Measurements from ENCODE around the gene SYMPK.
"Not testable (repeated sequence)": the region's sequence is repeated elsewhere in the genome, so short reads cannot be mapped to it uniquely, and the experiment has no call there.

Gene SYMPK

DNA sequence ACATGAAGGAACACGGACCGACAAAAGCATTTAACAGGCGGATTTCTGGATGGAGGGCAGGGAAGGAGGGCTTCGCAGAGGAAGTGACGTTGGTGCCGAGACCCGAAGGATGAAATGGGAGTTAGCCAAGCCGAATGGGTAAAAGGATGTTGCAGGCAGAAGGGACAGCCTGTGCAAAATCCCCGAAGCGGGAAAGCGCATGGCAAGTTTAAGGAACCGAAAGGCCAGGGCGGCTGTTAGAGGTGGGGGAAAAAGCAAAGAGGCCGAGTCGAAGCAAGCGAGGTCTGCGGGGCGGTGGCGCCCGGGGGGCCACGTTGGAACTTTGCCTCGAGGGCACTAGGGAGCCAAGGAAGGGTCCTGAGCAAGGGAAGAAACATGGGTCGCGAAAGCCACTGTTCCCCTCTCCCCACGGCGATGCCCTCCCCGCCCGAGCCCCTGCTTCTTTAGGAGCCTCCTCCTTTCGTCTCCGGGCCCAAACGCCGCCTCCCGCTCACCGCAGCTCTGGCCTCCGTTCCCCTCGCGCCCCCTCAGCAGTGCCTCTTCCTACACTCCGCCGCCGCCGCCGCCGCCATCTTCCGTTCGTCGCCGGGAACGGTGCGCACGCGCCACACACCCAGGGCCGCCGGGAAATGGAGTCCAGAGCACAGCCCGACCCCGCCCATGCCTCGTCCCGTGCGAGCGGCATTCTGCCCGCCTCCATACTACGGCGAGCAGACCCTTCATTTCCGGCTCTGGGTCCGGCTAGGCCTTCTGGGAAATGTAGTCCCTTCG lies at the start of gene SYMPK:
TSS of gene SYMPK (minus strand) at position 584 of the 771 bp plus-strand sequence. CDS start 8,652 bp downstream, outside the sequence.
- in situ Hi-C loops (cut with MboI; ENCODE audit: low sequenced_read_pairs), result no loop called here

DNA sequence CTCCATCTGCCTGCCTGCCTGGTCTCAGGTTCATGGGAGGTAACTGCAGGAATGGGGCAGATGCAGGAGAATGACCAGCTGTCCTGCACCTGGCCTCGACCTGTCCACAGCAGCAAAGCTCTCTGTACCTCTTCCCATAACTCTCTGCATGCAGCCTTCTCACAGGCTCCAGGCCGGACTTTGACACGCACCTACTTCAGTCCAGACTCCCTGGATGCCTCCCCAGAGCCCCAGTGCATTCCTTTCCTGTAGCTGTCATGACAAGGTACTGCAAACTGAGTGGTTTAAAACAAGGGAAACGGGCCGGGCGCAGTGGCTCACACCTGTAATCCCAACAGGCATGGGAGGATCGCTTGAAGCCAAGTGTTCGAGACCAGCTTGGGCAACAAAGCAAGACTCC lies 48.3 kb upstream of the SYMPK start:
- in situ Hi-C loops (cut with MboI; ENCODE audit: low sequenced_read_pairs), result no loop called here

- in situ Hi-C loops (cut with MboI; ENCODE audit: low sequenced_read_pairs), result no loop called here
These were observed 46.0 kb upstream of the SYMPK start for GRCh38 chr19:45908956-45909355.

DNA sequence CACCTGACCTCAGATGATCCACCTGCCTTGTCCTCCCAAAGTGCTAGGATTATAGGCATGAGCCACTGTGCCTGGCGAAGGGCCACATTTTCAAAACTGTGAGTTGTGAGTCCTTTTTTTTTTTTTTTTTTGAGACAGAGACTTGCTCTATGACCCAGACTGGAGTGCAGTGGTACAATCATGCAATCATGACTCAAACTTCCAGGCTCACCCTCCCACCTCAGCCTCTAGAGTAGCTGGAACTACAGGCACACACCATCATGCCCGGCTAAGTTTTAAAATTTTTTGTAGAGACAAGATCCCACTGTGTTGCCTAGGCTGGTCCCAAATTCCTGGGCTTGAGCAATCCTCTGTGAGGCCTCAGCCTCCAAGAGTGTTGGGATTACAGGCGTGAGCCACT lies 43.3 kb upstream of the SYMPK start:
- in situ Hi-C loops (cut with MboI; ENCODE audit: low sequenced_read_pairs), result no loop called here

- in situ Hi-C loops (cut with MboI; ENCODE audit: low sequenced_read_pairs), result no loop called here
These were observed 42.1 kb upstream of the SYMPK start for GRCh38 chr19:45905011-45905410.

DNA sequence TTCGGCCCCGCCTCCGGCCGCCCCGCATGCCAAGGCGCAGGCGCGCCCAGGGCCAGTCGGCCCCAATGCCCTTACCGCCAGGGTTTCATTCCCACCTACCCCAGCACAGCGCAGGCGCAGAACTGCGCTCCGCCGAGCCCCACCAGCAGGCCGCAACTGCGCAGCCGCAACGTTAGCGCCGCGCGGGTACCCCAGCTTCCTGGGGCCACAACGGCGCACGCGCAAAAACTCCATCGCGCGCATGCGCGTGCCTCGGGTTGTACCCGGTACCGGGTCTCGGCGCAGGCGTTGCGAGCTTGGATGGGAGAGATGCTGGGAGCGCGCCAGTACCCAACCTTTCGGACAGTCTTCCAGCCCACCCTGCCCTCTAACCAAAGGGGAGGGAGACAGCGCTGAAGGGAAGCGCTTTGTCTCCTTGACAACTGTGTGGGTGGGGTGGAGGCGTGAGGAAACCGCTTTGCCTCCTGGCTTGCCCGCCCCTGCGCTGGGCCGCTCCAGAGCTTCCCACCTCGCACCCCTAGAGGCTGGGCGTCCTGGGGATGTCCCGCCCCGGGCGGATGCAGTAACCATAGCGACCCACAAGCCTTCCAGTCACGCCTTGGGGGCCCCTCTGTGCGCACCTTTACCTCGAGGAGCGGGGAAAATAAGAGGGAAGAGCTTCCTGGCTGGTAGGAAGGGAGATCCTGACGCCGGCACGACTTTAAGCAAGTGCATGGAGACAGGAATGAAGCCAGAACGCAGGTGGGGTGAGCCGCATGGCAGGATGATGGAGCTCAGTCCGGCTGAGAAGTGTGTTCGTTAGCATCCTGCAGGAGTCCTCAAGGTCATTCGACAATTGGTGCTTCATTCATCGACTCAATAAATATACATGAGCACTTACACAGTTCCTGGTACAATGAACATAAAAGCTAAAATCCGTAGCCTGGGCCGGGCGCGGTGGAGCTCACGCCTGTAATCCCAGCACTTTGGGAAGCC lies 40.0 kb upstream of the SYMPK start:
- in situ Hi-C loops (cut with MboI; ENCODE audit: low sequenced_read_pairs), result no loop called here

- in situ Hi-C loops (cut with MboI; ENCODE audit: low sequenced_read_pairs), result no loop called here
These were observed 39.1 kb upstream of the SYMPK start, which contains the start of gene MYPOP for GRCh38 chr19:45901912-45902650. MYPOP (minus strand) TSS chr19:45902613; CDS start chr19:45901773, 840 bp downstream.

GRCh38 chr19:45901432-45901911 lies 38.5 kb upstream of the SYMPK start:
- in situ Hi-C loops (cut with MboI; ENCODE audit: low sequenced_read_pairs), result no loop called here

GRCh38 chr19:45900738-45901431 lies 37.9 kb upstream of the SYMPK start:
- in situ Hi-C loops (cut with MboI; ENCODE audit: low sequenced_read_pairs), result no loop called here

GRCh38 chr19:45899919-45900589 lies 37.1 kb upstream of the SYMPK start:
- in situ Hi-C loops (cut with MboI; ENCODE audit: low sequenced_read_pairs), result no loop called here

DNA sequence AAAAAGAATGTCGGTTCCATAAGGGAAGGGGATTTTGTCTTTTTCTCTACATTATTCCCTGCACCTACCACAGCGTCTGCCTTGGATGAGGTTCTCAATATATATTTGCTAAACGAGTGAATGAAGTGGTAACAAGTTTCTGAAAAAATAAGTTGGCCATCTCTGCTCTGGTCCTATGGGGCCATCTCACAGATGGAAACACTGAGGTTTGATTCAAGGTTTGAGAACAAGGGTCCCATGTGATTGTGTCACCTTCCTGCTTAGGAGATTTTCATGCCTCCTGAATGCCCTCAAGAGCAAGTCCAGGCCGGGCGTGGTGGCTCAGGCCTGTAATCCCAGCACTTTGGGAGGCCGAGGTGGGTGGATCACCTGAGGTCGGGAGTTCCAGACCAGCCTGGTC lies 36.3 kb upstream of the SYMPK start:
- in situ Hi-C loops (cut with MboI; ENCODE audit: low sequenced_read_pairs), result no loop called here

DNA sequence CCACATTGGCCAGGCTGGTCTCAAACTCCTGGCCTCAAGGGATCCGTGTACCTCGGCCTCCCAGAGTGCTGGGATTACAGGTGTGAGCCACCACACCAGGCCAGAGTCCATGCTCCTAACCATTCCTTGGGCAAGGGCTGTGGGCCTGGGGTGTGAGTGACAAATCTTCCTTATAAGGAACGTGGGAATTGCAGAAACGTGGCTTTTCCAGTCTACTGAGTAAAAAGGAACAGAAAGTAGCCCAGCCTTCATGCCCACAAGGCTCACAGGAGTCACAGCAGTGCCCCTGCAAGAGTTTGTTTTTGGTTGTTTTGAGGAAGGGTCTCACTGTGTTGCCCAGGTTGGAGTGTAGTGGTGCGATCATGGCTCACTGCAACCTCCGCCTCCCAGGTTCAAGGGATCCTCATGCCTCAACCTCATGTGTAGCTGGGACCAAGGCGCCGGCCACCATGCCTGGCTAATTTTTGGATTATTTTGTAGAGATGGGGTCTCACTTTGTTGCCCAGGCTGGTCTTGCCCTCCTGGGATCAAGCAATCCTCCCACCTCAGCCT lies 34.4 kb upstream of the SYMPK start:
- in situ Hi-C loops (cut with MboI; ENCODE audit: low sequenced_read_pairs), result no loop called here

DNA sequence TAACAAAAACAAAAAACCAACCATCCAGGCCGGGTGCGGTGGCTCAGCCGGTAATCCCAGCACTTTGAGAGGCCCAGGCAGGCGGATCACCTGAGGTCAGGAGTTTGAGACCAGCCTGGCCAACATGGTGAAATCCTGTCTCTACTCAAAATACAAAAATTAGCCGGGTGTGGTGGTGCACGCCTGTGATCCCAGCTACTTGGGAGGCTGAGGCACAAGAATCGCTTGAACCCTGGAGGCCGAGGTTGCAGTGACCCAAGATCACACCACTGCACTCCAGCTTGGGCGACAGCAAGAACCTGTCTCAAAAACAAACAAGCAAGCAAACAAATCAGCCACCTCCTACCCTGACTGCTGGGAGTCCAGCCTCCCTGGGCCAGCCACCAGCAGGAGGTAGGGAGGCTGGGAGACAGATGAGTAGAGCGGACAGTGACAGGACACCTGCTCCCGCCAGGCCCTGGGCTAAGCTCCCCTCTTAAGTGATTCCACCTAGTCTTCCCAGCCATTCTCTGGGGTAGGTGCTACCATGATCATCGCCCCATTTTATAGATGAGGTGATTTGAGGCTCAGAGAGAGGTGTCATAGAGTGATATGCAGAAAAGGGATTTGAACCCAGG lies 33.1 kb upstream of the SYMPK start:
- in situ Hi-C loops (cut with MboI; ENCODE audit: low sequenced_read_pairs), result not testable (repeated sequence)

DNA sequence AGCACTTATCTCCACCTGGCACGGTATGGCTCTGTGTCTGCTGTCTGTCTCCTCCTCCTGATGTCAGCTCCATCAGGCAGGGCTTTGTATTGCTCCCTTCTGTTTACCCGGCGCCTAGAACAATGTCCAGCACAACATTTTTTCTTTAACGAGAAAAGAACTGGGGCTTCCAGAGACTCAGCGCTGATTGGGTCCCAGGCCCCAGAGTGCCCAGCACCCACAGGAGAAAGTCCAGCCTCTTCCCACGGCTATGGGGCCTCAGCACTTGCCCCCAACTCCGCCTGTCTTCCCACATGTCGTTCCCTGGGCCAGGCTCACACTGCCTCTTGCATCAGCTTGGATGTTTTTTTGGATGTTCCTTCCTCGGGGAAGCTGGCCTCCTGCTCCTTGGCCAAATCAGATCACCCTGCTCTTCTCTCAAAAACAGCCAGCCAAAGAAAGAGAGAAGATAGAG lies 32.6 kb upstream of the SYMPK start:
- in situ Hi-C loops (cut with MboI; ENCODE audit: low sequenced_read_pairs), result no loop called here

DNA sequence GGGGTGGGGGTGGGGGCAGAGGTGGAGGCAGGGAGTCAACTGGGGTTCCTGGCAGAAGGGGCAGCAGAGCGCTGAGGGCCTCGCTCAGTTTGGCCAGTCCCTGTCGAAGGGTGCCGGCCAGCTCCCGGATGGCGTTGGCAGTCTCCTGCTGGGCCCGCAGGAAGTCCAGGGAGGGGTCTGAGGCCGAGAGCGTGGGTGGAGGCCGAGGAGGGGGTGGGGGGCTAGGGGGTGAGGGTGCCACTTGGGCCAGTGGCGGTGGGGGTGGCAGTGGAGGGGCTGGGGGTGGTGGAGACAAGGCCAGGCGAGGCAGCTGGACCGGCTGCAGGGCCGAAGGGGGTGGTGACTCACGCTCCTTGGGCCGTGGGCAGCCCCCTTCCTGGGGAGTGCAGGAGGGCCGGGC lies 27.9 kb upstream of the SYMPK start:
- in situ Hi-C loops (cut with MboI; ENCODE audit: low sequenced_read_pairs), result no loop called here

DNA sequence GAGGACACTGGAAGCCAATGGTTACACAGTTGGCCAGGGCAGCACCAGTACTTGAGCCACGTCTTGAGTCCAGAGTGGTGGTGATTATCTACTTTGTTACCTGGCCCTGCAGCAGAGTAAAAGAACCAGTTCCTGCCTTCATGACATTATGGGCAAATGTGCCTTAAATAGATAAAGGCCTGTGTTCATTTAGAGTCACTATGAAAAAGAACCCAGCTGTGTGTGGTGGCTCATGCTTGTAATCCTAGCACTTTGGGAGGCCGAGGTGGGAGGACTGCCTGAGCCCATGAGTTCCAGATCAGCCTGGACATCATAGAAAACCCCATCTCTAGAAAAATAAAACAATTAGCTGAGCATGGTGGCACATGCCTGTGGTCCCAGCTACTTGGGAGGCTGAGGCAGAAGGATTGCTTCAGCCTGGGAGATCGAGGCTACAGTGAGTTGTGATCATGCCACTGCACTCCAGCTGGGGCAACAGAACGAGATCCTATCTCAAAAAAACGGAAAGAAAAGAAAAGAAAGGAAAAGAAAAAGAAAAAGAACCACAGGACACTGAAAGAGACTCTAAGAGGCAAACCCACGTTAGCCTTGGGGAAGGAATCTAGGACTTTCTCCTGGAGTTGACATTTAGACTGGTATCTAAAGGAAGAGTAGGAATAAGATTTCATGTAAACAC lies 26.4 kb upstream of the SYMPK start:
- in situ Hi-C loops (cut with MboI; ENCODE audit: low sequenced_read_pairs), result no loop called here

- in situ Hi-C loops (cut with MboI; ENCODE audit: low sequenced_read_pairs), result no loop called here
These were observed 24.3 kb upstream of the SYMPK start for GRCh38 chr19:45887200-45887710.

Measured in HL-60/S4 (cell line).